Retinal pigment epithelial cell (primary cell): ENCODE results near the gene C2orf80.
"Not testable (repeated sequence)": the region's sequence is repeated elsewhere in the genome, so short reads cannot be mapped to it uniquely, and the experiment has no call there.

Experiments used
- DNase-seq: peaks from one replicate; pipeline ENCODE4 v3.0.0-alpha.2; 2010; ENCODE audit warnings: low read depth
- H3K4me3 ChIP-seq: 2 replicates; pipeline ENCODE4 v1.5.1; 2011; ENCODE audit warnings: mild to moderate bottlenecking, low read length, control low read depth, moderate library complexity
- TF ChIP-seq, protein P1 (sequence below): conservative IDR thresholded peaks from 2 replicates; pipeline ENCODE4 v1.5.1; 2011; ENCODE audit warnings: low read depth, low read length, control low read depth, inconsistent platforms

Gene C2orf80

DNA sequence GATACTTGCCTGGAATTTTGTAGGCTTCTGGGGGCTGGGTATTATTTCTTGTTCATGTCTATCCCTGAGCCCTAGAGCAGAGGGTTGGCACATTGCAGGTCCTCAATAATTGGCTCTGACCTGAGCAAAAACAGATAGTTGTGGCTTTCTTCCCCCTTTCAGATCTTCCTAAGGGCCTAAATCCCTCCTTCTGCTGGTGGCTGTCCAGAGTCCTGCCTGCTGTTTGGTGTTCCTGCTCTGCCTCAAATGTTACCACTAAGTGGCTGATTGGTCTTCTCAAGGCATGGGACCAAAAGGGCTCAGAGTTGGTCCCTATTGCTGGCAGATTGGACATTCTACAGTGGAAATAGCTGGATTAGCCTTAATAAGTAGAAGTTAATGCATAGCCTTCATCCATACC lies 42.8 kb downstream of the C2orf80 start:
- H3K4me3 ChIP-seq = no peak overlapping the region
- no peak for DNase-seq
- TF ChIP-seq, protein P1, sequence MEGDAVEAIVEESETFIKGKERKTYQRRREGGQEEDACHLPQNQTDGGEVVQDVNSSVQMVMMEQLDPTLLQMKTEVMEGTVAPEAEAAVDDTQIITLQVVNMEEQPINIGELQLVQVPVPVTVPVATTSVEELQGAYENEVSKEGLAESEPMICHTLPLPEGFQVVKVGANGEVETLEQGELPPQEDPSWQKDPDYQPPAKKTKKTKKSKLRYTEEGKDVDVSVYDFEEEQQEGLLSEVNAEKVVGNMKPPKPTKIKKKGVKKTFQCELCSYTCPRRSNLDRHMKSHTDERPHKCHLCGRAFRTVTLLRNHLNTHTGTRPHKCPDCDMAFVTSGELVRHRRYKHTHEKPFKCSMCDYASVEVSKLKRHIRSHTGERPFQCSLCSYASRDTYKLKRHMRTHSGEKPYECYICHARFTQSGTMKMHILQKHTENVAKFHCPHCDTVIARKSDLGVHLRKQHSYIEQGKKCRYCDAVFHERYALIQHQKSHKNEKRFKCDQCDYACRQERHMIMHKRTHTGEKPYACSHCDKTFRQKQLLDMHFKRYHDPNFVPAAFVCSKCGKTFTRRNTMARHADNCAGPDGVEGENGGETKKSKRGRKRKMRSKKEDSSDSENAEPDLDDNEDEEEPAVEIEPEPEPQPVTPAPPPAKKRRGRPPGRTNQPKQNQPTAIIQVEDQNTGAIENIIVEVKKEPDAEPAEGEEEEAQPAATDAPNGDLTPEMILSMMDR = no peak

DNA sequence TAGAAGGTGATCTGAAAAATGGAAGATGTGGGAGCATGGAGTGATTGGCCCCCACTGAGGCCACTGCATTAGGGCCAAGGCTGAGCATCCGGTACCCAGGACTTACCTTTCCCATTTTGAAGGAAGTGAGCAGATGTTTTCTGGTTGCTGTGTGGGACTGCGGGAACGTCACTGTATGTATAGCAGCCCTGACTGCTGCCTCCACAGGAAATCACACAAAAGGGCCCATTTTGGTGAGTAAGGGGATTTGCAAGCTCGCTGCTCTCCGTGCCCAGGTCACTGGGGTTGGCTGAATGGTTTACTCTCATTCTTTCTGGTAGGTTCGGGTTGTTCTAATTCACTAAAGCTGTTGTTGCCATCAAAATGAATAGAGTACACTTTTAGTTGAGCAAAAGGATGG lies 43.8 kb downstream of the C2orf80 start, which contains the start of gene CRYGB:
TSS of gene CRYGB (minus strand) at position 153 of the 400 bp plus-strand sequence. CDS start at position 115, 38 bp downstream.
- no peak for DNase-seq
- no peak within 1 kb of the TSS for H3K4me3 ChIP-seq
- TF ChIP-seq, protein P1 = no peak

DNA sequence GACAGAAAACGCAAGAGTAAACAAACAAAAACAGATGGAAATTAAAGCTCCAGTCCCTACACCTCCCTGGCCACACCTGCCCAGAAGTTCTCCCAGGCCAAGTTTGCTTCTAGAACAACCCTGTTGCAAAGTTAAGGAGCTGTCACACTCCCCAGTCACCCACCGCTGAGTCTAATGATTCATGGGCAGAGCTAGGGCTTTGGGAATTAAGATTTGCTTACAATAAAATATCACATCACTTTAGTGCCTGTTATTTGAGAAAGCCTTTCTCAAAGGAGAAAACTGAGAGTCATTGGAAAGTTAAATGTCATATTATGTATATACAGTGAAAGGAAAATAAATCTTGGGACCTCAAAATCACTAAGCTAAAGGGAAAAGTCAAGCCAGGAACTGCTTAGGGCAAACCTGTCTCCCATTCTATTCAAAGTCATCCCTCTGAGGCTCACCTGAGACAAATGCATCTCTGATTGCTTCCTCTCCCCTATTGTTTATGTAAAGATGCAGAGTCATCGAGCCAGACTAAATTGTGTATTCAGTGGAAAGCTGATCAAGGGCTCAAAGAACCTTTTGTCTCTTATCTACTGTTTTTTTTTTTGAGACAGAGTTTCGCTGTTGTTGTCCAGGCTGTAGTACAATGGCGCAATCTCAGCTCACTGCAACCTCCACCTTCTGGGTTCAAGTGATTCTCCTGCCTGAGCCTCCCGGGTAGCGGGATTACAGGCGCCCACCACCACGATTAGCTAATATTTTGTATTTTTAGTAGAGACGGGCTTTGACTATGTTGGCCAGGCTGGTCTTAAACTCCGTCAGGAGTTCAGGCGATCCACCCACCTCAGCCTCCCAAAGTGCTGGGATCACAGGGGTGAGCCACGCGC lies 46.7 kb downstream of the C2orf80 start:
- H3K4me3 ChIP-seq = no peak overlapping the region
- TF ChIP-seq, protein P1 = no peak
- DNase-seq = no peak

DNA sequence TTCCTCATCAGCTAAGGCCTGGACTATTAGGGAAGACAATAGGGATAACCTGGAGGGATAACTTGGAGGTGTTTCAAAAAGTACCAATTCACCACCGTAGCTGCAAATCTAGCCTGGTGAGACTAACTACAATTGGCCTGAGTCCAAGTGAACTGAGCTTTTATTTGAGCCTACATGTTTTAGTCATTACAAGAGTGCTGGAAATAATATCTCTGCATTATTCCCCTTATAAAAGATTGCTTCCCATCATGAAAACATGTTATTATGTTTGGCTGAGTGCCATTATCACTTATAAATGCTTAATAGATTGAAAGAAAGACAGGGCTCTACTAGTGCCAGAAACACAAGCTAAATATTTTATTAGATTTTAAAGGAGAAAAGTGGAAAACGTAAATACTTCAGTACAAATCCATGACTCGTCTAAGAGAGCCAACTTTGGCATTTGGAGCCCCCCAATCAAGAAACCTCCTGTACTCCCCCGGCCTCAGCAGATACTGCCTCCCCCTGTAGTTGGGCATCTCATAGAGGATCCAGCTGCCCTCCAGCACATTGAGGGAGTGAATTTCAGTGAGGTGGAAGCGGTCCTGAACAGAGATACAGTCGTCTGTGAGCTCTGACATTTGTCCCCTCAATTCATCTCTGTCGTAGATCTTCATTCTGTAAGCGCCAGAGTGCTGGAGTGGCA lies 47.4 kb downstream of the C2orf80 start:
- no peak for DNase-seq
- TF ChIP-seq, protein P1 = no peak
- H3K4me3 ChIP-seq = no peak overlapping the region

DNA sequence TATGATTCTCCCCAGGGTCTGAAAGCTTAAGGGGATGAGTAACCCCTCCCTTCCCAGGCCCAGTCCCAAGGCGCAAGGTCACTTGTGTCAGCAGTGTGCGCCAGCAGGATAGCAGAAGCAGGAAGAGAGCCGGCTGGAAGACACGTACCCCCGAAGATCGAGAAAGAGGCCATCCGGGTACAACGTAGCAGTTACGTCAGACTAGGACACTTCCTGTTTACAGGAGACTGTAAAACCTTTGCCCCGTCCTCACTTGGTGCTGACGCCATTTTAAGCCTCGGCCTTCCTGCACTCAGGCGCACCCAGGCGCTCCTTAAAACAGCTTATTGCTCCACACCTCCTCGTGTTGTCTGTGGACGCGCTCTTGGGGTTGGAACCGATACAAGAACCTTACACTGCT lies 50.4 kb downstream of the C2orf80 start:
- TF ChIP-seq, protein P1 = no peak
- DNase-seq = no peak
- no peak overlapping the region for H3K4me3 ChIP-seq

DNA sequence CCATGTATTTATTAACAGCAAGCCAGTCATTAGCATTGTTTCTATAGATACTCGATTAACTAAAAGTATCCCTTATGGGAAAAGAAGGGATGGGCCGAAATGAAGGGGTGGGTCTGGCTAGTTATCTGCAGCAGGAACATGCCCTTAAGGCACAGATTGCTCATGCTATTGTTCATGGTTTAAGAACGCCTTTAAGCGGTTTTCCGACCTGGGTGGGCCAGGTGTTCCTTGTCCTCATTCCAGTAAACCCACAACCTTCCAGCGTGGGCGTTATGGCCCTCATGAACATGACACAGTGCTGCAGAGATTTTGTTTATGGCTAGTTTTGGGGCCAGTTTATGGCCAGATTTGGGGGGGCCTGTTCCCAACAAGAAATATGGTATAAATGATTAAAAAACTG lies 51.5 kb downstream of the C2orf80 start:
- not testable (repeated sequence) for DNase-seq, H3K4me3 ChIP-seq

DNA sequence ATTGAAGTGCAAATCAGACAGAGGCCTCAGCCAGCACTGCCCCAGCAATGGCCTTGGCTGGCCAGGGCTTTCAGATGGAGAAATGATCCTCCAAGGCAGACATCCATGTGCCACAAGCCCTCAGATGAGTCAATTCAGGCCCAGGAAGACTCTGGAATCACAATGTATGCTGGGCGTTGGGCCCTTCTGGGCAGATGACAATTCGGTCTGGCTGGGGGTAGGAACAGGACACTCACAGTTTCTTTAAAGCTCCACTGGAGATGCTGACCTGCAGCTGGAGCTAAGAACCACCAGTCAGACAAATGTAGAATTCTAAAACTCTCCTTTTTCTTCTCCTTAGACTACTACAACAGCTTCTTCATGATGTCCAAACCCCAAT lies 53.1 kb downstream of the C2orf80 start:
- TF ChIP-seq, protein P1 = no peak
- DNase-seq = no peak
- no peak overlapping the region for H3K4me3 ChIP-seq
